Lung (tissue), 12 donors: ENCODE results near the gene KCTD7. TPM values are rescaled to one million over a fixed set of nuclear protein-coding genes. Genes with fewer than 3 reads are reported as not detected.
"Not testable (repeated sequence)": the region's sequence is repeated elsewhere in the genome, so short reads cannot be mapped to it uniquely, and the experiment has no call there.

Experiments
- ATAC-seq: fragments of 200-7000 bp; cut with Tn5 transposase; one replicate; pipeline ENCODE4 v1.9.1; 2020; ENCODE audit warnings: moderate number of reproducible peaks; ENCODE audit not compliant: insufficient read depth, low FRiP score
- DNase-seq, 3 donors: peaks; one replicate each; pipeline ENCODE4 v3.0.0-alpha.2; 2013 to 2017
- H3K27ac ChIP-seq, 2 donors: one replicate each; pipeline ENCODE4 v1.5.1; 2013; ENCODE audit warnings: mild to moderate bottlenecking in 2 of 2, moderate library complexity in 2 of 2, control low read depth in 1 of 2, inconsistent platforms in 1 of 2, low read depth in 1 of 2, low read length in 1 of 2
- H3K27me3 ChIP-seq, 3 donors: one replicate each; pipeline ENCODE4 v1.5.1; 2013; ENCODE audit warnings: low read length in 2 of 3; ENCODE audit not compliant: control insufficient read depth in 3 of 3, insufficient read depth in 3 of 3
- H3K36me3 ChIP-seq, 4 donors: one replicate each; pipeline ENCODE4 v1.5.1; 2013; ENCODE audit warnings: low read length in 4 of 4, mild to moderate bottlenecking in 1 of 4, moderate library complexity in 1 of 4; ENCODE audit not compliant: control insufficient read depth in 4 of 4, insufficient read depth in 4 of 4
- H3K4me1 ChIP-seq, 5 donors: one replicate each; pipeline ENCODE4 v1.5.1; 2013; ENCODE audit warnings: low read length in 5 of 5, mild to moderate bottlenecking in 2 of 5, moderate library complexity in 1 of 5; ENCODE audit not compliant: control insufficient read depth in 5 of 5, insufficient read depth in 5 of 5
- H3K4me3 ChIP-seq: one replicate; pipeline ENCODE4 v1.5.1; 2013; ENCODE audit warnings: mild to moderate bottlenecking, control low read depth, moderate library complexity
- H3K9ac ChIP-seq, 2 donors: one replicate each; pipeline ENCODE4 v1.5.1; 2013; ENCODE audit warnings: low read length in 2 of 2, control low read depth in 1 of 2; ENCODE audit not compliant: insufficient read depth in 1 of 2
- H3K9me3 ChIP-seq, 4 donors: one replicate each; pipeline ENCODE4 v1.5.1; 2013; ENCODE audit warnings: low read length in 3 of 4, mild to moderate bottlenecking in 1 of 4, moderate library complexity in 1 of 4; ENCODE audit not compliant: control insufficient read depth in 4 of 4, insufficient read depth in 3 of 4
- WGBS, 2 donors: extraction: QIAGEN DNeasy Blood & Tissue Kit; methylation state at CpG; one replicate each; pipeline ENCODE4 v1.1.7; 2013; 5-methylcytosine and 5-hydroxymethylcytosine counted together
- polyA plus RNA-seq, 2 donors: library from polyadenylated mRNA; stranded (reverse); fragments of 200-250 nt; gene quantifications; one replicate each; pipeline ENCODE4 v1.2.1, GENCODE V29; 2013
- total RNA-seq, 2 donors: library from RNA; depleted of rRNA in 1 of 2; stranded (reverse); fragments of >200 nt in 1 of 2; gene quantifications; one replicate each; pipeline ENCODE4 v1.2.1, GENCODE V29; 2014 to 2021
- TF ChIP-seq, protein P1 (sequence below): IDR thresholded peaks from 2 replicates; pipeline ENCODE4 v1.5.1; 2012; ENCODE audit warnings: mild to moderate bottlenecking; ENCODE audit errors: control extremely low read depth, extremely low read depth
- donor health status: control.
- donor health status: control.
- donor health status: Bipolar disorder and iron deficiency.
- donor health status: healthy.
- donor health status: DM: yes; HTN: yes; CAD: no.

The KCTD7 gene
- total and polyA plus RNA-seq, 4 donors = 4.9 to 19.7 (median 7.6) TPM

GRCh38 chr7:66687186-66687585 is 58.5 kb downstream of the KCTD7 start:
- Histone ChIP-seq H3K9ac (no peak overlapping the region), H3K27ac (no peak overlapping the region), H3K9me3 (peaks cover 0 to 4% (median 1%) of the 10 kb centered on the region in 4 donors), H3K4me1 (no peaks in the 10 kb centered on the region), H3K36me3 (no peaks in the 10 kb centered on the region), H3K4me3 (no peak overlapping the region), H3K27me3 (no peaks in the 10 kb centered on the region)
- no peak for ATAC-seq
- TF ChIP-seq, protein P1, sequence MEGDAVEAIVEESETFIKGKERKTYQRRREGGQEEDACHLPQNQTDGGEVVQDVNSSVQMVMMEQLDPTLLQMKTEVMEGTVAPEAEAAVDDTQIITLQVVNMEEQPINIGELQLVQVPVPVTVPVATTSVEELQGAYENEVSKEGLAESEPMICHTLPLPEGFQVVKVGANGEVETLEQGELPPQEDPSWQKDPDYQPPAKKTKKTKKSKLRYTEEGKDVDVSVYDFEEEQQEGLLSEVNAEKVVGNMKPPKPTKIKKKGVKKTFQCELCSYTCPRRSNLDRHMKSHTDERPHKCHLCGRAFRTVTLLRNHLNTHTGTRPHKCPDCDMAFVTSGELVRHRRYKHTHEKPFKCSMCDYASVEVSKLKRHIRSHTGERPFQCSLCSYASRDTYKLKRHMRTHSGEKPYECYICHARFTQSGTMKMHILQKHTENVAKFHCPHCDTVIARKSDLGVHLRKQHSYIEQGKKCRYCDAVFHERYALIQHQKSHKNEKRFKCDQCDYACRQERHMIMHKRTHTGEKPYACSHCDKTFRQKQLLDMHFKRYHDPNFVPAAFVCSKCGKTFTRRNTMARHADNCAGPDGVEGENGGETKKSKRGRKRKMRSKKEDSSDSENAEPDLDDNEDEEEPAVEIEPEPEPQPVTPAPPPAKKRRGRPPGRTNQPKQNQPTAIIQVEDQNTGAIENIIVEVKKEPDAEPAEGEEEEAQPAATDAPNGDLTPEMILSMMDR = no peak
- DNase-seq = no peak
- WGBS, 2 donors = 97 to 98% methylated on average over 5 of the region's 5 CpGs

DNA sequence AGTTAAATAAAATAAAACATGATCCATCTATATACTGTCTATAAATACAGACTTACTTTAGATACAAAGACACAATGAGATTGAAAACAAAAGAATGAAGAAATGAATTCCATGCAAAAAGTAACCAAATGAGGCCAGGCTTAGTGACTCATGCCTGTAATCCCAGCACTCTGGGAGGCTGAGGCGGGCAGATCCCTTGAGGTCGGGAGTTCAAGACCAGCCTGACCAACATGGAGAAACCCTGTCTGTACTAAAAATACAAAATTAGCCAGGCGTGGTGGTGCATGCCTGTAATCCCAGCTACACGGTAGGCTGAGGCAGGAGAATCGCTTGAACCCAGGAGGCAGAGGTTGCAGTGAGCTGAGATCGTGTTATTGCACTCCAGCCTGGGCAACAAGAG is 59.0 kb downstream of the KCTD7 start:
- ATAC-seq, H3K27me3 ChIP-seq, H3K27ac ChIP-seq, DNase-seq, H3K4me1 ChIP-seq, H3K36me3 ChIP-seq, H3K9me3 ChIP-seq, H3K4me3 ChIP-seq, H3K9ac ChIP-seq: not testable (repeated sequence)
- 98 to 99% methylated on average over 6 of the region's 6 CpGs for WGBS, 2 donors

- Histone ChIP-seq H3K36me3 (peaks cover 0 to 3% (median 0%) of the 10 kb centered on the region in 4 donors), H3K9me3 (peaks cover 0 to 4% (median 1%) of the 10 kb centered on the region in 4 donors), H3K4me1 (no peaks in the 10 kb centered on the region), H3K4me3 (no peak overlapping the region), H3K9ac (no peak overlapping the region), H3K27ac (no peak overlapping the region), H3K27me3 (no peaks in the 10 kb centered on the region)
- DNase-seq = no peak
- 74 to 96% methylated on average over 2 of the region's 2 CpGs for WGBS, 2 donors
- TF ChIP-seq, protein P1 = no peak
- no peak for ATAC-seq
These were observed 60.4 kb downstream of the KCTD7 start for GRCh38 chr7:66689081-66689480.

DNA sequence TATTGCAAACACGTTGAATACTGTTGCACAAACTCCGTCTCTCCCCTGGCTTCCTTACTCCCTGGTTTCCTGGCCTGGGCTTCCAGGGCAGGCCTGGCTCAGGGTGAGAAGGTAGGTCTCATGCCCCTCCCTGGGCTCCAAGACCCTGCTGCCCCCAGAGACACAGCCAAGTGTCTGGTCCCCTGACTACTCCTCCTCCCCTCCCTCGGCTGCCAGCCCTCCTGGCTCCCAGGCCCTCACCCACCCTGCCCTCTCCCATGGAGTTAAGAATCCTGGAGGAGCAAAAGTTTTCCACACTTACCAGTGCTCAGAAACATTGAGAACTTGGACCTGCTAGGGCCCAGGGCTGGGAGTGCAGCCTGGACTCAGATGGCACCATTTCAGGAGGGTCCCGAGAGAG is 64.7 kb downstream of the KCTD7 start:
- 58 to 78% methylated on average over 4 of the region's 4 CpGs for WGBS, 2 donors
- TF ChIP-seq, protein P1 = no peak
- no peak overlapping the region for H3K27ac ChIP-seq
- DNase-seq (no peak), ATAC-seq (no peak)
- no peak overlapping the region for H3K4me3 ChIP-seq
- peaks cover 0 to 2% (median 0%) of the 10 kb centered on the region in 5 donors for H3K4me1 ChIP-seq
- no peaks in the 10 kb centered on the region for H3K27me3 ChIP-seq
- H3K9me3 ChIP-seq = peaks cover 0 to 1% (median under 1%) of the 10 kb centered on the region in 4 donors
- H3K9ac ChIP-seq = no peak overlapping the region
- H3K36me3 ChIP-seq = peaks cover 0 to 3% (median 0%) of the 10 kb centered on the region in 4 donors

Other genes with a start within 250 kb of the KCTD7 start
- gene RABGEF1, start 111.9 kb downstream of the KCTD7 start, total RNA-seq = 10 to 100 TPM; 19.9 to 27.3 TPM
- 10 to 100 TPM in 1 of 2 donors, 1 to 10 TPM in 1; 9.3 to 17.9 TPM for gene RABGEF1, start 111.9 kb downstream of the KCTD7 start, polyA plus RNA-seq